ENCODE measurements around the gene VNN1. TPM values are rescaled to one million over a fixed set of nuclear protein-coding genes. Genes with fewer than 3 reads are reported as not detected.

VNN1 gene
- total RNA-seq, 1 experiment from 2014 or later, result not detected

Other genes starting within 250 kb of the VNN1 start
- gene STX7, start 200.9 kb downstream of the VNN1 start, total RNA-seq (2021; ENCODE audit: unreplicated experiment), result 27.8 TPM
- gene TAAR9, start 175.8 kb downstream of the VNN1 start, total RNA-seq (2021; ENCODE audit: unreplicated experiment), result not detected
- not detected for gene TAAR8, start 161.4 kb downstream of the VNN1 start, total RNA-seq (2021; ENCODE audit: unreplicated experiment)
- gene TAAR6, start 143.7 kb downstream of the VNN1 start, total RNA-seq (2021; ENCODE audit: unreplicated experiment), result not detected
- gene TAAR5, start 124.3 kb downstream of the VNN1 start, total RNA-seq (2021; ENCODE audit: unreplicated experiment), result not detected
- not detected for gene TAAR2, start 89.8 kb downstream of the VNN1 start, total RNA-seq (2021; ENCODE audit: unreplicated experiment)
- not detected for gene TAAR1, start 54.9 kb downstream of the VNN1 start, total RNA-seq (2021; ENCODE audit: unreplicated experiment)
- 0.37 TPM for gene VNN2, start 43.8 kb upstream of the VNN1 start, total RNA-seq (2021; ENCODE audit: unreplicated experiment)
- 18.1 TPM for gene SLC18B1, start 84.6 kb upstream of the VNN1 start, total RNA-seq (2021; ENCODE audit: unreplicated experiment)
- gene RPS12, start 100.5 kb upstream of the VNN1 start, total RNA-seq (2021; ENCODE audit: unreplicated experiment), result 1,660 TPM

Measured in HCT116 (cell line).